Muscle layer of duodenum (tissue), 2 donors: Measurements from ENCODE around the gene DIAPH2.

Experiments used
- H3K27ac ChIP-seq: one replicate; pipeline ENCODE4 v1.7.0; 2013; ENCODE audit warnings: mild to moderate bottlenecking, low read length
- H3K27me3 ChIP-seq: one replicate; pipeline ENCODE4 v1.7.0; 2013; ENCODE audit warnings: low read depth, mild to moderate bottlenecking, control low read depth, low read length
- H3K36me3 ChIP-seq, 2 donors: one replicate each; pipeline ENCODE4 v1.7.0; 2013; ENCODE audit warnings: low read length in 2 of 2, control low read depth in 1 of 2, mild to moderate bottlenecking in 1 of 2; ENCODE audit not compliant: insufficient read depth in 2 of 2, control insufficient read depth in 1 of 2
- H3K4me1 ChIP-seq, 2 donors: one replicate each; pipeline ENCODE4 v1.7.0; 2013; ENCODE audit warnings: low read length in 2 of 2, mild to moderate bottlenecking in 2 of 2, control low read depth in 1 of 2, moderate library complexity in 1 of 2; ENCODE audit not compliant: insufficient read depth in 2 of 2, control insufficient read depth in 1 of 2
- H3K4me3 ChIP-seq, 2 donors: one replicate each; pipeline ENCODE4 v1.7.0; 2013; ENCODE audit warnings: low read length in 2 of 2, low read depth in 1 of 2, mild to moderate bottlenecking in 1 of 2
- H3K9me3 ChIP-seq, 2 donors: one replicate each; pipeline ENCODE4 v1.7.0; 2013; ENCODE audit warnings: low read length in 2 of 2, control low read depth in 1 of 2, mild to moderate bottlenecking in 1 of 2; ENCODE audit not compliant: control insufficient read depth in 1 of 2
- donor health status: healthy.

DIAPH2 gene

DNA sequence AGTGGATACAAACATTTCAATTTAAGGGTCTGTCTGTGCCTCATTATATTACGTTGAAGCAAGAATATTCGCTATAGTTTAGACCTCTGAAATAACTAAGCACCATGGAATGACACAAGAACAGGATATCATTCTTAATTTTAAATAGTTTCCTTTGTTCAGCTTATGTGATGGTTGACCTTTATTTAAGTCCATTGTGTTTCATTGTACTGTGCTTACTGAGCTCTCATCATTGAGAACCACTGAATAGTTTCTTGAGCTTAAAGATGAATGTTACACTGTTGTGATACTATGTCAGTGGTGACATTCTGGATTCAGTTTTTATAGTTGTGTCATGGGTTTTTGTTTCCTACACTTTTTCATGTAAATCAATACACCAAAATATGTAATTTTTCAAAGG is 438.4 kb downstream of the DIAPH2 start:
- H3K36me3 ChIP-seq, result no peaks in the 10 kb centered on the region
- H3K4me3 ChIP-seq, result no peak overlapping the region
- no peaks in the 10 kb centered on the region for H3K27me3 ChIP-seq
- H3K9me3 ChIP-seq, result no peaks in the 10 kb centered on the region
- no peaks in the 10 kb centered on the region for H3K4me1 ChIP-seq
- no peak overlapping the region for H3K27ac ChIP-seq

DNA sequence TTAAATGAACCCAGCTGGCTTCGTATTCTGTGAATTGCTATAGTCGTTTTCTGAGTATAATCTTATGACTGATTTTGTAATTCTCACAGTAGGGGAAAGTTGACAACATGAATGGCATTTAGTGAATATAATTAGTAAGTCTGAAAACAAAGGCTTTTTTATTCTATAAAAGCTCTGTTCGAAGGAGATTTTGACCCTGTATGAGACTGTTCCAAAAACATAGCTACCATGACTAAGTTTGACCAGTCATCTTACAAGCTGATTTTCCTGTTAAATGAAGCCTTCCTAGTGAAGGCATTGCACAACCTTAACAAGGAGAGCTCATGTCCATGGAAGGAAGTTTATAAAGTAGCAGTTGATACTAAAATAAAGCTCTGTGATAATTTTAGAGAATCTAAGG is 441.4 kb downstream of the DIAPH2 start:
- Histone ChIP-seq H3K36me3 (no peaks in the 10 kb centered on the region), H3K4me1 (no peaks in the 10 kb centered on the region), H3K27ac (no peak overlapping the region), H3K4me3 (no peak overlapping the region), H3K9me3 (no peaks in the 10 kb centered on the region), H3K27me3 (no peaks in the 10 kb centered on the region)

DNA sequence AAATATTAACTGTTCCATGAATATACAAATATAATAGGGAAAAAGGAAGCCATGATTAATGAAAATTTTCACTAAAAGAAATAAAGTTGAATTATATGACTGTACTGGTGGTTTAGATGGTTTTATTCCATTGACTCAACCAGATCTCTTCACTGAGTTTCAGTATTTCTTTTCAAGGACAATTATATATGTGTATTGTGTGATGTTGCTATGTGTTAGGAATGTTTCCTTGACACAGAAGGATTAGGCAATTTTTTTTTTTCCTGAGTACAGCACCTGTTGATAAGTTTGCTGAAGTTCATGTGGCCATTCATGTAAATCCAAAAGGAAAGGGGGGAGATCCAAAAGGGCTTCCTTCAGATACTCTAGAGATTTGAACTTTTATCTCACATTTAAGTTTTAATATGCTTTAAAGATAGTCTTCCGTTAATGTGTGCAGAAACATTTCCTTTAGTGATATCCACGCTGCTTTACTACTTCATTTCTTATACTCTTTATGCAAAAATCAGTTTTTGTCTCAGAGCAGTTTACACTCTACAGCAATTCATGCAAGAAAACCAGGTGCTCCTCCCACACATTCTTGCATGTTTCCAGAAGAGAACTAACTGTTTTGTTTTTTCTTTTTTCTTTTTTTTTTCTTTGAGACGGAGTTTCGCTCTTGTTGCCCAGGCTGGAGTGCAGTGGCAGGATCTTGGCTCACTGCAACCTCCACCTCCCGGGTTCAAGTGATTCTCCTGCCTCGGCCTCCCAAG is 448.2 kb downstream of the DIAPH2 start:
- Histone ChIP-seq H3K27ac (no peak overlapping the region), H3K4me3 (no peak overlapping the region), H3K4me1 (no peaks in the 10 kb centered on the region), H3K9me3 (no peaks in the 10 kb centered on the region), H3K27me3 (no peaks in the 10 kb centered on the region), H3K36me3 (no peaks in the 10 kb centered on the region)

DNA sequence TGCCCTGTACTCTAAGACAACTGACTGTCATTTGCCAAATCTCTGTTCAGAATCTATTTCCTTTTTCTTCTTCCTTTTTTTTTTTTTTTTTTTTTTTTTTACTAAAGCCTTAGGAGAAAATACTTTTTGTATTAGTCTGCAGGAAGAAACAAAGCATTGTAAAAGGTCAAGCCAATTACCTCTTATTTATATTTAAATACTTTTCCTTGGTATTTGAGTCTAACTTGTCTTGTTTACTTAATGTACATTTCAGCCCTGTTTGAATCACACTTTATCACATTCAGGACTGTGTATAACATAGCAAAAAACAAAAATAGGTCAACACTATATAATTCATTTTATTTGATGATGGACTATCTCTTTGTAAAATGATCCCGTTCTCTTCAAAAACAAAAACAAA is 461.3 kb downstream of the DIAPH2 start:
- Histone ChIP-seq H3K4me1 (no peaks in the 10 kb centered on the region), H3K4me3 (no peak overlapping the region), H3K36me3 (no peaks in the 10 kb centered on the region), H3K9me3 (no peaks in the 10 kb centered on the region), H3K27ac (no peak overlapping the region), H3K27me3 (no peaks in the 10 kb centered on the region)

DNA sequence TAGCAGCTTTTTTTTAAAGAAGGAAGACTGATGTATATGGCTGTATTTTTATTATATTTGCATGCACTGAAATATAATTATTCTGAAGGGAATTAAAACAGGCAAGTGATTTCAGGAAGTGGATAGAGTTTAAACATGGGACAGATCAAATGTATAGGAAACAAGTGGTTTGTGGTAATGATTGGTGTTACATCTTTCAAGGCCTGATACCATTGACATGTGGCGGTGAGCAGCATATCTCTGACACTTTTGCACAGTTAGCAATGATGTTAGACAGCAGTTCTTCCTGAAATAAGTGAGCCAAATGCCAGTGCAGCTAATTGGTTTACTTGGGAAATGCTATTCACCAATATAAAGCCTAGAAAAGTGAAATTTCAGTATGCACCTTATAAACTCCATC is 471.2 kb downstream of the DIAPH2 start:
- H3K27ac ChIP-seq, result no peak overlapping the region

DNA sequence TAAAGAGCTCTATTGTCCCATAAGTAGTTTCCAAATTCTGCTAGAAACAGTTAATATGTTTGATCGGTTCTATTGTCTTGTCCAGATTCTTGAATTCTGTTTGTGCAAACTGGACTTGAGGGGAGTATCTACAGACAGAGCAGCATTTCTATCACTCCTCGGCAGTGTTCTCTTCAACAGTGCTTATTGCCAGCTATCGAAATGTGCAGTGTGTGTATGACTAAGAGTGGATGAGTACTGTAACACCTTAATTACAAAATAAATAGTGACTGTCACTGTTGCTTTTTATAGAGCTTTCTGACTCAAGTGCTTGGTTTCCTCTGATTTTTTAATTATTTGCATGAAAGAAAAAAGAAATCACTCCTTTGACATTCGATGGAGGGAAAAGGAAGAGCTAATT is 473.6 kb downstream of the DIAPH2 start:
- Histone ChIP-seq H3K4me3 (no peak overlapping the region), H3K4me1 (no peaks in the 10 kb centered on the region), H3K27ac (no peak overlapping the region), H3K27me3 (no peaks in the 10 kb centered on the region), H3K36me3 (no peaks in the 10 kb centered on the region), H3K9me3 (no peaks in the 10 kb centered on the region)

More for the DNA sequence above, 471.2 kb downstream of the DIAPH2 start:
- H3K4me3 ChIP-seq, result no peak overlapping the region
- H3K9me3 ChIP-seq, result no peaks in the 10 kb centered on the region
- H3K27me3 ChIP-seq, result no peaks in the 10 kb centered on the region
- no peaks in the 10 kb centered on the region for H3K4me1 ChIP-seq
- no peaks in the 10 kb centered on the region for H3K36me3 ChIP-seq

DNA sequence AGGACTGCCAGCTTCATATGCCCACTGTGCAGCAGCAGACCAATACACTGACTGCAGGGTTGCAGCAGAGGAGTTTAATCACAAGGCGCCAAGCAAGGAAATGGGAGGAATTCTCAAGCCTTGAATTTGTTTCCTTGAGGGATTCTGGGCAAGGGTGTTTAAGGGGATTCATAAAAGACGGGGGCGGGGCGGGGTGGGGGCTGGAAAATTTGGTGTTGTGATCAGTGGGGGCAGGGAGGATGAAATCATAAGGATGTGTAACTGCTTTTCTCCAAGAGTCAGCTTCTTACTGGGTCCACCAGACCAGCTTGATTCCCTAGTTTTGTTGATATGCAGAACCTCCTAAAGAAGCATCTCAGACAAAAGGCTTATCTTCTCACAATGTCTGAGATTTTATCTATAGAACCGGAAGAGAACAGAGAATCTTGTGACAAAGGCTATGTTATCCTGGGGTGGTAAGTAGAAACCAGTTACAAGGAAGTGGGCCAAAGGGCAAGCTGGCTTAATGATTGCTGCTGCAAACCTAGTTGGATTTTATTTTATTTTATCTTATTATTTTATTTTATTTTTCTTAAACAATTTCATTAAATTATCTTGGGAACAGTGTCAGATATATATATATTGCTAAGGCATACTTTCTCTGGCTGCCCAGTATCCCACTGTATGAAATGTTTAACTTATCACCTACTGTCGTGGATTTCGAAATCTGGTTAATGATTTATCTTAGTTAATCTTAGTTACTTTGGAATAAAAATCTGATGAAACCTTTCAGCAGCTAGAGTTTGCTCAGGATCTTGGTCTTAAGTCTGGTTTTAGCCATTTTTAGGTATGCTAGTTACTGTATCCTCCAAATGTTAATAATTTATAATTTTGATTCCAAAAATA is 475.5 kb downstream of the DIAPH2 start:
- H3K9me3 ChIP-seq, result no peaks in the 10 kb centered on the region
- no peaks in the 10 kb centered on the region for H3K27me3 ChIP-seq
- H3K4me3 ChIP-seq, result no peak overlapping the region
- no peak overlapping the region for H3K27ac ChIP-seq
- H3K36me3 ChIP-seq, result no peaks in the 10 kb centered on the region
- H3K4me1 ChIP-seq, result no peaks in the 10 kb centered on the region

DNA sequence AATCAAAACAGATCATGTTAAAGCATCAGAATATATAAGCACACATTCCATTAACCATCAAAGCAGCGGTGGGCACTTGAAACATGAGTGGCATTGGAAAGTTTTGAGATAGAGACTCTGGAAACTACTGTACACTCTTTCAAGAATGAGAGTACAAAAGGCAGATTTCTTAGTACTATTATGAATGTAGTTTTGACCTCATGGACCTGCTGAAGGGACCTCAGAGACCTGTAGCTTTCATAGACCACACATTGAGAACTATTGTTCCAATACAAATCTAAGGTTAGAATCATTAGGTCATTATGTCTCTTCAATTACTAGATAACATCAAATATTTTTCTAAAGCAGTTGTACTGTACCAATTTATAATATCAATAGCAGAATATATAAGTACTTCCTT is 482.7 kb downstream of the DIAPH2 start:
- Histone ChIP-seq H3K36me3 (no peaks in the 10 kb centered on the region), H3K27me3 (no peaks in the 10 kb centered on the region), H3K9me3 (no peaks in the 10 kb centered on the region), H3K4me1 (no peaks in the 10 kb centered on the region), H3K4me3 (no peak overlapping the region), H3K27ac (no peak overlapping the region)

DNA sequence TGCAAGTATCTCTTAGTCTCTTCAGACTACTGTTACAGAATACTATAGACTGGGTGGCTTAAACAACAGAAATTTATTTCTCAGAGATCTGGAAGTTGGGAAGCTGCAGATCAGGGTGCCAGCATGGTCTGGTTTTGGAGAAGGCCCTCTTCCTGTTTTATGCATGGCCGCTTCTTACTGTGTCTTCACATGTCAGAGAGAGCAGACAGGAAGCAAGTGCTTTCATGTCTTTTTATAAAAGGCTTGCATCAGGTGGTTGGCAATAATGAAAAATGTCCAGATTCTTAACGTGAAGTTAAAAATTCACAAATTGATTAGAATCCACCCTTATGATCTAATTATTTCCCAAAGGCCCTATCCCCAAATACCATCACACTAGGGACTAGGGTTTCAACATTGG is 484.0 kb downstream of the DIAPH2 start:
- Histone ChIP-seq H3K27ac (no peak overlapping the region), H3K4me1 (no peaks in the 10 kb centered on the region), H3K27me3 (no peaks in the 10 kb centered on the region), H3K36me3 (no peaks in the 10 kb centered on the region), H3K9me3 (no peaks in the 10 kb centered on the region), H3K4me3 (no peak overlapping the region)

DNA sequence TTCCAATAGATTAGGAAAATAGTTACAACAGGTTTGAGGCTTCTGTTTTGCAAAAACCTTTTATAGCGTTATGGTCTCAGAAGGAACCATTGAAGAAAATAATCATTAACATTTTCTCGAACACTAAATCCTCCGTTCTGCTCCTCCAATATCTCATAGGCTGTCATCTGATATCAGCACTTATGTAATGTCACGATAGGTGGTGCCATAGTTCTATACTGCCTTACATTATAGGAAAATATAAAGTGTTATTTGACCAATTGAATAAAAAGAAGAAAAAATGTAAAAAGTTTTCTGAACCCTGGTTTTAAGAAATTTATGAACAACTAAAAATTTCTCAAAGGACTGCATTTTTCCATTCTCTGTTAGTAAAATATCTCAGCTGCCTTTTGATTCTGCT is 490.5 kb downstream of the DIAPH2 start:
- Histone ChIP-seq H3K27me3 (no peaks in the 10 kb centered on the region), H3K27ac (no peak overlapping the region), H3K36me3 (no peaks in the 10 kb centered on the region), H3K9me3 (no peaks in the 10 kb centered on the region), H3K4me3 (no peak overlapping the region), H3K4me1 (no peaks in the 10 kb centered on the region)

DNA sequence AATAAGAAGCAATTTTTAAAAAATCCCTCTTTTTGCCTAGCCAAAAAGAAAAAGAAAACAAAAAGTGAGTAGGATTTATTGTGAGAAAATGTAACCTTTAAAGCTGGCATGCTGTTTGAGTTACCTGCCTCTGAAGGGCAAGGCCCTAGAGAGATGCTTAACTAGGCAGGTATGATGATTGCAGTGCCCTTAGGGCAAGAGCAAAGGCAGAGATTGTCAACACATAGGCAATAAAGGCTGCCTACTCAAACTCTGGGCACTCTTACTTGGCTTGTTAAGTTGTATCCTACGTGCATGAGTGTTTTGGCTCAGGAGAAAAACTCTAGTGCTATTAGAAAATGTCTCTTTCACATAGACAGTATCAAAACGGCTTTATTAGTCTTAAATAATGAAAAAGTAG is 505.0 kb downstream of the DIAPH2 start:
- H3K9me3 ChIP-seq, result no peaks in the 10 kb centered on the region
- no peaks in the 10 kb centered on the region for H3K36me3 ChIP-seq
- no peaks in the 10 kb centered on the region for H3K27me3 ChIP-seq
- H3K27ac ChIP-seq, result no peak overlapping the region
- H3K4me3 ChIP-seq, result no peak overlapping the region
- H3K4me1 ChIP-seq, result no peaks in the 10 kb centered on the region
